PC-3 (cell line): Measurements from ENCODE around the gene GPC1. TPM values are rescaled to one million over a fixed set of nuclear protein-coding genes. Genes with fewer than 3 reads are reported as not detected.

Experiments used
- ATAC-seq: fragments of 200-7000 bp; cut with Tn5 transposase; 2 replicates; pipeline ENCODE4 v1.9.1; 2020; ENCODE audit warnings: mild to moderate bottlenecking, moderate library complexity
- BruUV-seq: library from RNA; stranded (reverse); fragments of 400-500 nt; replicated peaks from 2 replicates; lab custom pipeline; 2021; lab: Mats Ljungman, UMichigan
- CTCF ChIA-PET: fragments of 300-600 bp; sonication (Branson Sonifier 250); formaldehyde crosslinking; loops from one replicate; lab custom pipeline; 2022; ENCODE audit warnings: antibody characterized with exemption; lab: Charles Lee
- POLR2A ChIA-PET: fragments of 300-600 bp; sonication (Branson Sonifier 250); formaldehyde crosslinking; loops from one replicate; lab custom pipeline; 2022; ENCODE audit warnings: antibody characterized with exemption; ENCODE audit not compliant: unreplicated experiment; lab: Charles Lee
- DNase-seq: peaks from one replicate; pipeline ENCODE4 v3.0.0-alpha.2; 2015
- H2AFZ ChIP-seq: fragments of 300-600 bp; sonication (generic); 2 replicates; pipeline ENCODE4 v1.6.0; 2016; ENCODE audit warnings: antibody characterized with exemption, low read length
- H3F3A ChIP-seq: fragments of 300-600 bp; sonication (generic); one replicate; pipeline ENCODE4 v1.6.0; 2017; ENCODE audit warnings: antibody characterized with exemption, low read length, control low read depth, mild to moderate bottlenecking; ENCODE audit not compliant: unreplicated experiment
- H3K27ac ChIP-seq: fragments of 300-600 bp; sonication (generic); 2 replicates; pipeline ENCODE4 v1.5.1; 2016; ENCODE audit warnings: mild to moderate bottlenecking, low read length
- H3K27me3 ChIP-seq: fragments of 300-600 bp; sonication (generic); 2 replicates; pipeline ENCODE4 v1.6.1; 2016; ENCODE audit warnings: low read length, mixed read lengths
- H3K36me3 ChIP-seq: fragments of 300-600 bp; sonication (generic); 2 replicates; pipeline ENCODE4 v1.6.1; 2016; ENCODE audit warnings: low read depth, mixed run types, low read length, mixed read lengths
- H3K4me1 ChIP-seq: fragments of 300-600 bp; sonication (generic); 2 replicates; pipeline ENCODE4 v1.5.1; 2016; ENCODE audit warnings: low read length; ENCODE audit not compliant: insufficient read depth
- H3K4me2 ChIP-seq: fragments of 300-600 bp; sonication (generic); 2 replicates; pipeline ENCODE4 v1.6.0; 2016; ENCODE audit warnings: low read length
- H3K4me3 ChIP-seq: fragments of 300-600 bp; sonication (generic); 2 replicates; pipeline ENCODE4 v1.5.1; 2016; ENCODE audit warnings: mild to moderate bottlenecking, low read length, mixed read lengths
- H3K79me2 ChIP-seq: fragments of 300-600 bp; sonication (generic); 2 replicates; pipeline ENCODE4 v1.6.1; 2017; ENCODE audit warnings: low read length, mixed read lengths
- H3K9ac ChIP-seq: fragments of 300-600 bp; sonication (generic); 2 replicates; pipeline ENCODE4 v1.6.0; 2016; ENCODE audit warnings: mild to moderate bottlenecking, low read length
- H3K9me2 ChIP-seq: fragments of 300-600 bp; sonication (generic); replicated peaks from 2 replicates; pipeline ENCODE4 v1.6.1; 2016; ENCODE audit warnings: mixed run types, low read length, mixed read lengths
- H3K9me3 ChIP-seq: fragments of 300-600 bp; sonication (generic); 2 replicates; pipeline ENCODE4 v1.6.1; 2016; ENCODE audit warnings: low read length, mixed read lengths
- H4K20me1 ChIP-seq: fragments of 300-600 bp; sonication (generic); 2 replicates; pipeline ENCODE4 v1.6.1; 2016; ENCODE audit warnings: low read length, mixed read lengths
- EZH2 ChIP-seq: fragments of 300-600 bp; sonication (generic); IDR thresholded peaks from one replicate; pipeline ENCODE4 v1.6.1; 2017; ENCODE audit warnings: antibody characterized with exemption, mild to moderate bottlenecking, low read length; ENCODE audit not compliant: unreplicated experiment
- EZH2phosphoT487 ChIP-seq: fragments of 300-600 bp; sonication (generic); IDR thresholded peaks from 2 replicates; pipeline ENCODE4 v1.6.1; 2018; ENCODE audit warnings: mild to moderate bottlenecking, antibody characterized with exemption, low read length, borderline replicate concordance
- intact Hi-C: fragments of 100-400 bp; cut with micrococcal nuclease; formaldehyde crosslinking; loops from 2 replicates; pipeline ENCODE4 v1.9.0; 2023
- total RNA-seq: library from RNA; depleted of rRNA; stranded (reverse); fragments of >200 nt; gene quantifications from 2 replicates; pipeline ENCODE4 v1.2.3, GENCODE V29; 2014
- TF ChIP-seq, protein P1 (sequence below): fragments of 300-600 bp; sonication (generic); conservative IDR thresholded peaks from 2 replicates; pipeline ENCODE4 v1.5.1; 2017; ENCODE audit warnings: antibody characterized with exemption, low read depth, mild to moderate bottlenecking, low read length

GPC1 gene
- total RNA-seq, 1 experiment from 2014 or later, result 37.1 TPM

DNA sequence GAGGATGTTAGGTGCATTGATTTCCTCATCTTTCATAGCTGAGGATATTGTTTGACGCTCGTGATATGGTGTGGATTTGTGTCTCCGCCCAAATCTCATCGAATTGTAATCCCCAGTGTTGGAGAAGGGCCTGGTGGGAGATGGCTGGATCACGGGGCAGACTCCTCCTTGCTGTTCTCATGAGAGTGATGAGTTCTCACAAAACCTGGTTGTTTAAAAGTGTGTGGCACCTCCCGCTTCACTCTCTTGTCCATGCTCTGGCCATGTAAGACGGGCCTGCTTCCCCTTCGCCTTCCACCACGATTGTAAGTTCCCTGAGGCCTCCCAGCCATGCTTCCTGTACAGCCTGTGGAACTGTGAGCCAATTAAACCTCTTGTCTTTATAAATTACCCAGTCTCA lies 28.4 kb upstream of the GPC1 start:
- TF ChIP-seq EZH2 (no peak), EZH2phosphoT487 (no peak)
- TF ChIP-seq, protein P1, sequence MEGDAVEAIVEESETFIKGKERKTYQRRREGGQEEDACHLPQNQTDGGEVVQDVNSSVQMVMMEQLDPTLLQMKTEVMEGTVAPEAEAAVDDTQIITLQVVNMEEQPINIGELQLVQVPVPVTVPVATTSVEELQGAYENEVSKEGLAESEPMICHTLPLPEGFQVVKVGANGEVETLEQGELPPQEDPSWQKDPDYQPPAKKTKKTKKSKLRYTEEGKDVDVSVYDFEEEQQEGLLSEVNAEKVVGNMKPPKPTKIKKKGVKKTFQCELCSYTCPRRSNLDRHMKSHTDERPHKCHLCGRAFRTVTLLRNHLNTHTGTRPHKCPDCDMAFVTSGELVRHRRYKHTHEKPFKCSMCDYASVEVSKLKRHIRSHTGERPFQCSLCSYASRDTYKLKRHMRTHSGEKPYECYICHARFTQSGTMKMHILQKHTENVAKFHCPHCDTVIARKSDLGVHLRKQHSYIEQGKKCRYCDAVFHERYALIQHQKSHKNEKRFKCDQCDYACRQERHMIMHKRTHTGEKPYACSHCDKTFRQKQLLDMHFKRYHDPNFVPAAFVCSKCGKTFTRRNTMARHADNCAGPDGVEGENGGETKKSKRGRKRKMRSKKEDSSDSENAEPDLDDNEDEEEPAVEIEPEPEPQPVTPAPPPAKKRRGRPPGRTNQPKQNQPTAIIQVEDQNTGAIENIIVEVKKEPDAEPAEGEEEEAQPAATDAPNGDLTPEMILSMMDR, result no peak
- no peaks in the 10 kb centered on the region for H3K9me2 ChIP-seq
- intact Hi-C loops, result no loop called here
- H3K4me3 ChIP-seq, result no peak overlapping the region
- H2AFZ ChIP-seq, result no peak overlapping the region
- H3K79me2 ChIP-seq, result no peaks in the 10 kb centered on the region
- DNase-seq, result no peak
- H3K4me2 ChIP-seq, result no peak overlapping the region
- H3K4me1 ChIP-seq, result no peaks in the 10 kb centered on the region
- H3K9me3 ChIP-seq, result no peaks in the 10 kb centered on the region
- H3F3A ChIP-seq, result no peaks in the 10 kb centered on the region
- 0 out of 2 replicates have a peak, but pooled peaks cover 4% of the 10 kb centered on the region for H3K27me3 ChIP-seq
- no peaks in the 10 kb centered on the region for H4K20me1 ChIP-seq
- no peaks in the 10 kb centered on the region for H3K36me3 ChIP-seq
- no peak for ATAC-seq
- ChIA-PET POLR2A (no interaction called here), CTCF (no interaction called here)
- BruUV-seq, result no TSS peak
- no peak overlapping the region for H3K27ac ChIP-seq
- H3K9ac ChIP-seq, result no peak overlapping the region

DNA sequence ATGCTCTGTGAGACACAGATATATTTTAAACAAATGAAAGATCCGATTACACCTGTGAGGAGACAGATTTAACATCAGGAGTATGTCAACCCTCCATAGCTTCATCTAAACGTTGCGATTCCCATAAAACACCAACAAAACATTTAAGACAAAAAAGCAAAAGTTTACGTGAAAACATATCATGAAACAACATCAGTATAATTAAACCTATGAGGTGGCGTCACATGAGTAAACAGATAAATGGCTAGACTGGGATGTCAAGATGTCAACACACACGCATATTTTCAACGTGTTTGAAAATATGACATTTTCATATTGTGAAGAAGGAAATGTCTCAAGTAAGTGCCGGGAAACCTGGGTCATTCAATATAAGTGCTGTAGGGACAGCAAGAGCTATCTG lies 25.5 kb upstream of the GPC1 start:
- no peak overlapping the region for H3K9ac ChIP-seq
- no peak overlapping the region for H3K4me2 ChIP-seq
- CTCF ChIA-PET, result no interaction called here
- POLR2A ChIA-PET, result no interaction called here
- BruUV-seq, result no TSS peak
- H3F3A ChIP-seq, result no peaks in the 10 kb centered on the region
- ATAC-seq, result no peak
- no peaks in the 10 kb centered on the region for H3K4me1 ChIP-seq
- no peaks in the 10 kb centered on the region for H3K9me2 ChIP-seq
- no peaks in the 10 kb centered on the region for H3K36me3 ChIP-seq
- TF ChIP-seq, protein P1, result no peak
- TF ChIP-seq EZH2 (no peak), EZH2phosphoT487 (no peak)
- H3K9me3 ChIP-seq, result no peaks in the 10 kb centered on the region
- no peak overlapping the region for H3K4me3 ChIP-seq
- no peak overlapping the region for H3K27ac ChIP-seq
- 0 out of 2 replicates have a peak, but pooled peaks cover 4% of the 10 kb centered on the region for H3K27me3 ChIP-seq
- intact Hi-C loops, result no loop called here
- DNase-seq, result no peak
- H2AFZ ChIP-seq, result no peak overlapping the region
- no peaks in the 10 kb centered on the region for H3K79me2 ChIP-seq
- H4K20me1 ChIP-seq, result no peaks in the 10 kb centered on the region

DNA sequence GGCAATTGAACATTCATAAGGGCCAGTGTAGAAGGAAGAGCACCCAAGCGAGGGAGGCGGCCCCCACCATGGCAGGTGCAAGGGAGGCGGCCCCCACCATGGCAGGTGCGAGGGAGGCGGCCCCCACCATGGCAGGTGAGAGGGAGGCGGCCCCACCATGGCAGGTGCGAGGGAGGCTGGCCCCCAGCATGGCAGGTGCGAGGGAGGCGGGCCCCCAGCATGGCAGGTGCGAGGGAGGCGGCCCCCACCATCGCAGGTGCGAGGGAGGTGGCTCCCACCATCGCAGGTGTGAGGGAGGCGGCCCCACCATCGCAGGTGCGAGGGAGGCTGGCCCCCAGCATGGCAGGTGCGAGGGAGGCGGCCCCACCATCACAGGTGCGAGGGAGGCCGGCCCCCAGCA lies 24.7 kb upstream of the GPC1 start:
- ChIA-PET POLR2A (no interaction called here), CTCF (no interaction called here)
- H3K36me3 ChIP-seq, result no peaks in the 10 kb centered on the region

More for the DNA sequence above, 24.7 kb upstream of the GPC1 start:
- Histone ChIP-seq H3F3A (no peaks in the 10 kb centered on the region), H3K9me2 (no peaks in the 10 kb centered on the region), H3K27ac (no peak overlapping the region), H3K79me2 (no peaks in the 10 kb centered on the region), H3K9ac (no peak overlapping the region), H3K4me2 (no peak overlapping the region), H3K27me3 (0 out of 2 replicates have a peak, but pooled peaks cover 4% of the 10 kb centered on the region), H2AFZ (no peak overlapping the region), H3K4me1 (no peaks in the 10 kb centered on the region), H4K20me1 (no peaks in the 10 kb centered on the region), H3K9me3 (no peaks in the 10 kb centered on the region), H3K4me3 (no peak overlapping the region)
- TF ChIP-seq, protein P1, result no peak
- intact Hi-C loops, result no loop called here
- no peak for ATAC-seq
- no peak for DNase-seq
- no TSS peak for BruUV-seq
